Progenitor cell of endocrine pancreas (in vitro differentiated cells): ENCODE data around the gene ZNF93. TPM values are rescaled to one million over a fixed set of nuclear protein-coding genes. Genes with fewer than 3 reads are reported as not detected.

Experiments used
- DNase-seq: peaks from one replicate; pipeline ENCODE4 v3.0.0; 2021; ENCODE audit warnings: low spot score; ENCODE audit not compliant: unreplicated experiment
- H3K27ac Mint-ChIP-seq: 2 replicates; pipeline ENCODE4 v1.8.0; 2021; ENCODE audit warnings: mild to moderate bottlenecking, moderate library complexity, mixed read lengths
- H3K27me3 Mint-ChIP-seq: 2 replicates; pipeline ENCODE4 v1.8.0; 2021; ENCODE audit warnings: mixed read lengths
- H3K36me3 Mint-ChIP-seq: 2 replicates; pipeline ENCODE4 v1.8.0; 2022; ENCODE audit warnings: mixed read lengths; ENCODE audit not compliant: insufficient read depth
- H3K4me1 Mint-ChIP-seq: 2 replicates; pipeline ENCODE4 v1.8.0; 2021; ENCODE audit warnings: low read depth, mixed read lengths
- H3K4me3 Mint-ChIP-seq: 2 replicates; pipeline ENCODE4 v1.8.0; 2021; ENCODE audit warnings: low read depth, mild to moderate bottlenecking, moderate library complexity, mixed read lengths
- H3K9me3 Mint-ChIP-seq: 2 replicates; pipeline ENCODE4 v1.8.0; 2021; ENCODE audit warnings: low read depth, mixed read lengths
- CTCF ChIP-seq: fragments of 200-600 bp; sonication (generic); IDR thresholded peaks from one replicate; pipeline ENCODE4 v1.5.0; 2021; ENCODE audit warnings: antibody characterized with exemption, mild to moderate bottlenecking; ENCODE audit not compliant: unreplicated experiment
- total RNA-seq: library from RNA; stranded (reverse); gene quantifications from 2 replicates; pipeline ENCODE4 v1.2.1, GENCODE V29; 2021

Gene ZNF93
- total RNA-seq, 1 donor from 2014 or later, result 40.7 TPM

- no peak for DNase-seq
- Mint-ChIP-seq H3K4me1 (peaks cover 4% of the 10 kb centered on the region), H3K27ac (no peak overlapping the region), H3K27me3 (no peaks in the 10 kb centered on the region), H3K36me3 (peaks cover 38% of the 10 kb centered on the region), H3K9me3 (peaks cover 31% of the 10 kb centered on the region), H3K4me3 (no peak overlapping the region)
- TF ChIP-seq CTCF, result no peak
Observed at GRCh38 chr19:19937403-19937802, 36.7 kb downstream of the ZNF93 start.

GRCh38 chr19:19938449-19938848, 37.7 kb downstream of the ZNF93 start:
- peaks cover 22% of the 10 kb centered on the region for H3K9me3 Mint-ChIP-seq
- no peaks in the 10 kb centered on the region for H3K27me3 Mint-ChIP-seq
- H3K4me1 Mint-ChIP-seq, result peaks cover 4% of the 10 kb centered on the region
- TF ChIP-seq CTCF, result no peak
- no peak for DNase-seq
- H3K4me3 Mint-ChIP-seq, result no peak overlapping the region
- peaks cover 28% of the 10 kb centered on the region for H3K36me3 Mint-ChIP-seq
- no peak overlapping the region for H3K27ac Mint-ChIP-seq

GRCh38 chr19:19943848-19944582, 43.3 kb downstream of the ZNF93 start:
- H3K9me3 Mint-ChIP-seq, result peaks cover 3% of the 10 kb centered on the region

GRCh38 chr19:19944583-19944880, 43.8 kb downstream of the ZNF93 start:
- Mint-ChIP-seq H3K4me3 (no peak overlapping the region), H3K9me3 (no peaks in the 10 kb centered on the region), H3K4me1 (no peaks in the 10 kb centered on the region), H3K36me3 (no peaks in the 10 kb centered on the region), H3K27ac (no peak overlapping the region), H3K27me3 (no peaks in the 10 kb centered on the region)
- no peak for DNase-seq
- TF ChIP-seq CTCF, result no peak

More at GRCh38 chr19:19943848-19944582, 43.3 kb downstream of the ZNF93 start:
- no peaks in the 10 kb centered on the region for H3K27me3 Mint-ChIP-seq
- peaks cover 1% of the 10 kb centered on the region for H3K4me1 Mint-ChIP-seq
- no peak for DNase-seq
- H3K36me3 Mint-ChIP-seq, result no peaks in the 10 kb centered on the region
- H3K27ac Mint-ChIP-seq, result no peak overlapping the region
- no peak for TF ChIP-seq CTCF
- H3K4me3 Mint-ChIP-seq, result no peak overlapping the region

- Mint-ChIP-seq H3K4me1 (no peaks in the 10 kb centered on the region), H3K27ac (no peak overlapping the region), H3K27me3 (no peaks in the 10 kb centered on the region), H3K36me3 (no peaks in the 10 kb centered on the region), H3K9me3 (no peaks in the 10 kb centered on the region), H3K4me3 (no peak overlapping the region)
- TF ChIP-seq CTCF, result no peak
- no peak for DNase-seq
Observed at GRCh38 chr19:19946226-19946625, 45.5 kb downstream of the ZNF93 start.
